Adrenal gland (tissue), 12 donors: Measurements from ENCODE around the gene LRP1-AS. TPM values are rescaled to one million over a fixed set of nuclear protein-coding genes. Genes with fewer than 3 reads are reported as not detected.

ENCODE experiments used
- DNase-seq, 7 donors: peaks; one replicate each; pipeline ENCODE4 v3.0.0-alpha.2; 2019 to 2020
- H3K27ac ChIP-seq, 5 donors: fragments of 200-600 bp; sonication (generic) in 4 of 5; 1 replicate in 3 of 5; 2 replicates in 2 of 5; pipeline versions ENCODE4 v1.5.1 to v1.8.0; 2016 to 2020; ENCODE audit warnings: mild to moderate bottlenecking in 1 of 5
- H3K27me3 ChIP-seq: fragments of 200-600 bp; 2 replicates; pipeline ENCODE4 v1.8.0; 2021
- H3K36me3 ChIP-seq, 2 donors: fragments of 200-600 bp; replicated peaks in 1 of 2; 1 replicate in 1 of 2; 2 replicates in 1 of 2; pipeline versions ENCODE4 v1.5.1 to v1.8.0; 2018 to 2022
- H3K4me1 ChIP-seq, 2 donors: fragments of 200-600 bp; replicated peaks in 1 of 2; 1 replicate in 1 of 2; 2 replicates in 1 of 2; pipeline versions ENCODE4 v1.5.1 to v1.8.0; 2018 to 2021
- H3K4me3 ChIP-seq, 4 donors: fragments of 200-600 bp; sonication (generic) in 3 of 4; one replicate each; pipeline ENCODE4 v1.5.1; 2016 to 2018
- H3K9me3 ChIP-seq, 3 donors: fragments of 200-600 bp; sonication (generic) in 1 of 3; replicated peaks in 1 of 3; 1 replicate in 2 of 3; 2 replicates in 1 of 3; pipeline versions ENCODE4 v1.5.1 to v1.8.0; 2016 to 2021
- POLR2A ChIP-seq, 2 donors: fragments of 450-650 bp; IDR thresholded peaks; one replicate each; pipeline ENCODE4 v1.6.1; 2017; ENCODE audit warnings: antibody characterized with exemption in 2 of 2, mild to moderate bottlenecking in 2 of 2, moderate library complexity in 1 of 2
- WGBS, 4 donors: extraction: QIAGEN DNeasy Blood & Tissue Kit in 2 of 4; methylation state at CpG; one replicate each; pipeline versions ENCODE4 v1.1.5 to v1.1.7; 2013 to 2017; 5-methylcytosine and 5-hydroxymethylcytosine counted together
- intact Hi-C, 2 donors: fragments of 100-400 bp; cut with DNase I; formaldehyde crosslinking; loops; one replicate each; pipeline versions ENCODE4 v1.14.1 to v1.15.0; 2022 to 2023
- polyA plus RNA-seq, 3 donors: library from polyadenylated mRNA; stranded (reverse); fragments of 200-250 nt in 2 of 3; fragments of 350-450 nt in 1 of 3; fragmentation: Illumina TruSeq in 1 of 3; extraction: RNeasy Lipid Tissue Mini Kit (QIAGEN cat#74804) in 1 of 3; gene quantifications; one replicate each; pipeline ENCODE4 v1.2.3, GENCODE V29; 2013 to 2014
- total RNA-seq, 9 donors: library from RNA; depleted of rRNA in 4 of 9; stranded (reverse); fragments of >200 nt in 4 of 9; fragments of 120-200 nt in 1 of 9; fragmentation: NEBNext Ultra II Directional in 1 of 9; extraction: Animal tissue kit (Norgen Biotek cat#: 25700) in 1 of 9; gene quantifications; one replicate each; pipeline versions ENCODE4 v1.1.0 to v1.2.4, GENCODE V29; 2013 to 2023
- TF ChIP-seq, protein P1 (sequence below), 6 experiments: fragments of 450-650 bp in 4 of 6; fragments of 200-600 bp in 2 of 6; sonication (generic) in 1 of 6; IDR thresholded peaks; 1 replicate in 5 of 6; 2 replicates in 1 of 6; pipeline versions ENCODE4 v1.5.1 to v1.8.0; 2016 to 2021; ENCODE audit warnings: antibody characterized with exemption in 6 of 6, mild to moderate bottlenecking in 2 of 6, moderate library complexity in 1 of 6
- donor health status: healthy with polysubstance abuse.
- donor health status: Bipolar disorder and iron deficiency.
- donor health status: DM: yes; HTN: yes; CAD: no.
- donor health status: DM: no; HTN: no; CAD: no.
- donor health status: DM: no; HTN: no; CAD: no.
- donor health status: DM: yes; HTN: yes; CAD: no.

Gene LRP1-AS
- total and polyA plus RNA-seq, 12 donors = not detected

DNA sequence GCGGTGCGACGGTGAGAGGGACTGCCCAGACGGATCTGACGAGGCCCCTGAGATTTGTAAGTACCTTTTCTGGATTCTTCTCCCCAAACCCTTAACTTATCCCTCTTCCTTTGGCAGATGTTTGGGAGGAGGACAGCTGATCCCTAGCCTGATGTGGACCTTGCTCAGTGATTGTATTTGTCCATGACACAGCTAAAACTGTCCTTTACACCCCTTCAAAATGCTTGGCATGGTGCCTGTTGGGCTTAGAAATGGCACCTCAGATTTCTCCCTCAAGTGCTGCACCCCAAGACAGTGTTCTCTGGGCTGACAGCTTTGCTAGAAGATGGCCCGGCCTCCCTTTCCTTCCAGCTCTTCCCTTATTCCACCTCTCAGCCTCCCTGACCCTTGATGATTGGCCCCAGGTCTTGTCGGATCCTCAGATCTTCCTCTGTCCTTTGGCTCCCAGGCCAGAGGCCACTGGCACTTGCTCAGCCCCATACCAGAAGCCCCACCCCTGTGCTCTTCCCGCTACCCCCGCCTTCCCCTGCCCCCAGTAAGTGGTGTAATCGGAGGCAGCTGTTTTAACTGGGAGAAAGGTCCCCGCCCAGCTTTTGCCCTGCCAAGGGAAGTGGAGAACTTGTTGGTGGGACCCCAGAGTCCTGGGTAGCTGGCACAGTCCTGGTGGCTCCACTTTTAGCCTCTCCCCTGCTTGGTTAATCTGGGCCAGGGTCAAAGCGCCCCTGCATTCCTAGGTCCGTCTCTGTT is 8.7 kb downstream of the LRP1-AS start:
- WGBS, 4 donors = 72 to 79% (median 78%) methylated on average over 12 to 13 of the region's 13 CpGs
- Histone ChIP-seq H3K36me3 (peaks cover 0 to 42% of the 10 kb centered on the region in 2 donors), H3K27ac (peak overlapping the region in 2 of 5 donors; percentile 56 to 76), H3K9me3 (no peaks in the 10 kb centered on the region), H3K4me1 (peaks cover 0 to 59% of the 10 kb centered on the region in 2 donors), H3K4me3 (no peak overlapping the region), H3K27me3 (no peaks in the 10 kb centered on the region)
- intact Hi-C loops = no loop called here
- peak in 6 of 7 donors; percentile 57 to 74 (median 62) for DNase-seq
- TF ChIP-seq, protein P1, sequence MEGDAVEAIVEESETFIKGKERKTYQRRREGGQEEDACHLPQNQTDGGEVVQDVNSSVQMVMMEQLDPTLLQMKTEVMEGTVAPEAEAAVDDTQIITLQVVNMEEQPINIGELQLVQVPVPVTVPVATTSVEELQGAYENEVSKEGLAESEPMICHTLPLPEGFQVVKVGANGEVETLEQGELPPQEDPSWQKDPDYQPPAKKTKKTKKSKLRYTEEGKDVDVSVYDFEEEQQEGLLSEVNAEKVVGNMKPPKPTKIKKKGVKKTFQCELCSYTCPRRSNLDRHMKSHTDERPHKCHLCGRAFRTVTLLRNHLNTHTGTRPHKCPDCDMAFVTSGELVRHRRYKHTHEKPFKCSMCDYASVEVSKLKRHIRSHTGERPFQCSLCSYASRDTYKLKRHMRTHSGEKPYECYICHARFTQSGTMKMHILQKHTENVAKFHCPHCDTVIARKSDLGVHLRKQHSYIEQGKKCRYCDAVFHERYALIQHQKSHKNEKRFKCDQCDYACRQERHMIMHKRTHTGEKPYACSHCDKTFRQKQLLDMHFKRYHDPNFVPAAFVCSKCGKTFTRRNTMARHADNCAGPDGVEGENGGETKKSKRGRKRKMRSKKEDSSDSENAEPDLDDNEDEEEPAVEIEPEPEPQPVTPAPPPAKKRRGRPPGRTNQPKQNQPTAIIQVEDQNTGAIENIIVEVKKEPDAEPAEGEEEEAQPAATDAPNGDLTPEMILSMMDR (IDR thresholded peaks at IDR 0.05) = no peak
- no peak for TF ChIP-seq POLR2A (IDR thresholded peaks at IDR 0.05)

- peaks cover 0 to 14% of the 10 kb centered on the region in 2 donors for H3K36me3 ChIP-seq
- intact Hi-C loops = no loop called here
- peak in 1 of 7 donors; percentile 47 for DNase-seq
- no peaks in the 10 kb centered on the region for H3K9me3 ChIP-seq
- H3K27ac ChIP-seq = peak overlapping the region in 3 of 5 donors; percentile 26 to 92 (median 57)
- peaks cover 0 to 84% of the 10 kb centered on the region in 2 donors for H3K4me1 ChIP-seq
- 52 to 64% (median 63%) methylated on average over 12 to 18 of the region's 18 CpGs for WGBS, 4 donors
- no peak overlapping the region for H3K4me3 ChIP-seq
- H3K27me3 ChIP-seq = no peaks in the 10 kb centered on the region
- TF ChIP-seq POLR2A (IDR thresholded peaks at IDR 0.05) = no peak
- TF ChIP-seq, protein P1 (IDR thresholded peaks at IDR 0.05) = no peak
Observed at GRCh38 chr12:57135527-57136326, 11.7 kb downstream of the LRP1-AS start.

DNA sequence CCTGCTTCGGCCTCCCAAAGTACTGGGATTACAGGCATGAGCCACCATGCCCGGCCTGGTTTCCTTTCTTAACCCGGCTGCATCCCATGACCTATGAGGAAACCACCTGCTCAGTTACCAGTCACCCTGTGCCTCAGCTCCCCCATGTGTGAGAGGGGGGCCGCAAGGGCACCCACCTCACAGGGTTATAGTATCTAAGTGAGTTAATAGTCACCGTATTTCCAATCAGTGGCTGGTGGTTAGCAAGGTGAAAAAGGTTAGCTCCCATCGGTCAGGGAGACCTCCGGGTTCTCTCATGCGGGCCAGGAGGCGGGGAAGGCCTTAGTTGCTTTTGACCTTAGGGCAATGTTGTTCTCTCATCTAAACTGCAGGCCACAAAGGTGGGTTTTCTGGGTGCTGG is 12.5 kb downstream of the LRP1-AS start:
- H3K4me1 ChIP-seq = peaks cover 0 to 85% of the 10 kb centered on the region in 2 donors
- H3K27ac ChIP-seq = peak overlapping the region in 2 of 5 donors; percentile 57 to 92

More for the DNA sequence above, 12.5 kb downstream of the LRP1-AS start:
- Histone ChIP-seq H3K9me3 (no peaks in the 10 kb centered on the region), H3K36me3 (peaks cover 0 to 8% of the 10 kb centered on the region in 2 donors), H3K27me3 (no peaks in the 10 kb centered on the region), H3K4me3 (no peak overlapping the region)
- intact Hi-C loops = loop anchor here in 1 of 2 donors (5.0 kb wide), 1 partner anchor 42 kb away; no protein-coding TSS in a partner anchor
- no peak for TF ChIP-seq POLR2A (IDR thresholded peaks at IDR 0.05)
- TF ChIP-seq, protein P1 (IDR thresholded peaks at IDR 0.05) = no peak
- no peak for DNase-seq
- WGBS, 4 donors = 79 to 87% (median 83%) methylated on average over 8 to 9 of the region's 9 CpGs
